Activated CD8-positive, alpha-beta T cell treated with anti-CD3 and anti-CD28 coated beads, Interleukin-2, amount 10 ng/mL, durations not matched to agents 7 days and 5 days (primary cell): Measurements from ENCODE around the gene RMI1. TPM values are rescaled to one million over a fixed set of nuclear protein-coding genes. Genes with fewer than 3 reads are reported as not detected.
"Not testable (repeated sequence)": the region's sequence is repeated elsewhere in the genome, so short reads cannot be mapped to it uniquely, and the experiment has no call there.

Source experiments
- ATAC-seq: fragments of 150-1000 bp; cut with Tn5 transposase; one replicate; pipeline ENCODE4 v1.10.0; 2021; ENCODE audit warnings: moderate library complexity
- CTCF ChIA-PET: fragments of 350-600 bp; sonication (Branson Sonifier 250); formaldehyde crosslinking; loops from one replicate; lab custom pipeline; 2021; ENCODE audit warnings: antibody characterized with exemption; lab: Charles Lee
- POLR2A ChIA-PET: fragments of 350-600 bp; sonication (Branson Sonifier 250); formaldehyde crosslinking; loops from one replicate; lab custom pipeline; 2021; ENCODE audit warnings: antibody characterized with exemption; lab: Charles Lee
- DNase-seq: peaks from one replicate; pipeline ENCODE4 v3.0.0-alpha.2; 2020
- H3K27ac Mint-ChIP-seq: one replicate; pipeline ENCODE4 v1.8.0; 2021; ENCODE audit warnings: mild to moderate bottlenecking, mixed read lengths
- H3K27me3 Mint-ChIP-seq: one replicate; pipeline ENCODE4 v1.8.0; 2021; ENCODE audit warnings: low read depth, mixed read lengths
- H3K36me3 Mint-ChIP-seq: one replicate; pipeline ENCODE4 v1.8.0; 2021; ENCODE audit warnings: low read depth, mixed read lengths
- H3K4me1 Mint-ChIP-seq: one replicate; pipeline ENCODE4 v1.8.0; 2021; ENCODE audit warnings: low read depth, mixed read lengths
- H3K4me3 Mint-ChIP-seq: one replicate; pipeline ENCODE4 v1.8.0; 2021; ENCODE audit warnings: mild to moderate bottlenecking, mixed read lengths
- H3K9me3 Mint-ChIP-seq: one replicate; pipeline ENCODE4 v1.8.0; 2022; ENCODE audit warnings: mixed read lengths; ENCODE audit not compliant: insufficient read depth
- total RNA-seq, 2 experiments: library from RNA; stranded (reverse); gene quantifications; one replicate each; pipeline ENCODE4 v1.2.3, GENCODE V29; 2021

Gene RMI1
- total RNA-seq, 2 experiments from 2014 or later: 23.3 to 23.6 TPM

DNA sequence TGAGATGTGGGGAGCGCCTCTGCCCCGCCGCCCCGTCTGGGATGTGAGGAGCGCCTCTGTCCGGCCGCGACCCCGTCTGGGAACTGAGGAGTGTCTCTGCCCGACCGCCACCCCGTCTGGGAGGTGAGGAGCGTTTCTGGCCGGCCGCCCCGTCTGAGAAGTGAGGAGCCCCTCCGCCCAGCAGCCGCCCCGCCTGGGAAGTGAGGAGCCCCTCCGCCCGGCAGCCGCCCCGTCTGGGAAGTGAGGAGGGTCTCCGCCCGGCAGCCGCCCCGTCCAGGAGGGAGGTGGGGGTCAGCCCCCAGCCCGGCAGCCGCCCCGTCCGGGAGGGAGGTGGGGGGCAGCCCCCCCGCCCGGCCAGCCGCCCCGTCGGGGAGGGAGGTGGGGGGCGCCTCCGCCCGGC lies 32.5 kb upstream of the RMI1 start:
- DNase-seq, H3K9me3 Mint-ChIP-seq, H3K4me3 Mint-ChIP-seq, H3K27me3 Mint-ChIP-seq, CTCF ChIA-PET, H3K4me1 Mint-ChIP-seq, H3K27ac Mint-ChIP-seq, POLR2A ChIA-PET, ATAC-seq: not testable (repeated sequence)
- H3K36me3 Mint-ChIP-seq: peaks cover 29% of the 10 kb centered on the region

GRCh38 chr9:83956086-83956435 lies 24.5 kb upstream of the RMI1 start:
- CTCF ChIA-PET: no interaction called here
- DNase-seq (peak; percentile 50), ATAC-seq (peak; percentile 68)
- H3K27ac Mint-ChIP-seq: peak overlapping the region; percentile 93
- POLR2A ChIA-PET: interaction anchor here (0.8 to 1.4 kb wide), 6 partner anchors 9 to 249 kb away, joined by 3 to 9 read pairs (median 3); partner anchors contain the start of genes HNRNPK and RMI1
- H3K36me3 Mint-ChIP-seq: peaks cover 10% of the 10 kb centered on the region
- H3K4me3 Mint-ChIP-seq: peak overlapping the region; percentile 96
- H3K4me1 Mint-ChIP-seq: peaks cover 20% of the 10 kb centered on the region
- H3K27me3 Mint-ChIP-seq: no peaks in the 10 kb centered on the region
- no peaks in the 10 kb centered on the region for H3K9me3 Mint-ChIP-seq

DNA sequence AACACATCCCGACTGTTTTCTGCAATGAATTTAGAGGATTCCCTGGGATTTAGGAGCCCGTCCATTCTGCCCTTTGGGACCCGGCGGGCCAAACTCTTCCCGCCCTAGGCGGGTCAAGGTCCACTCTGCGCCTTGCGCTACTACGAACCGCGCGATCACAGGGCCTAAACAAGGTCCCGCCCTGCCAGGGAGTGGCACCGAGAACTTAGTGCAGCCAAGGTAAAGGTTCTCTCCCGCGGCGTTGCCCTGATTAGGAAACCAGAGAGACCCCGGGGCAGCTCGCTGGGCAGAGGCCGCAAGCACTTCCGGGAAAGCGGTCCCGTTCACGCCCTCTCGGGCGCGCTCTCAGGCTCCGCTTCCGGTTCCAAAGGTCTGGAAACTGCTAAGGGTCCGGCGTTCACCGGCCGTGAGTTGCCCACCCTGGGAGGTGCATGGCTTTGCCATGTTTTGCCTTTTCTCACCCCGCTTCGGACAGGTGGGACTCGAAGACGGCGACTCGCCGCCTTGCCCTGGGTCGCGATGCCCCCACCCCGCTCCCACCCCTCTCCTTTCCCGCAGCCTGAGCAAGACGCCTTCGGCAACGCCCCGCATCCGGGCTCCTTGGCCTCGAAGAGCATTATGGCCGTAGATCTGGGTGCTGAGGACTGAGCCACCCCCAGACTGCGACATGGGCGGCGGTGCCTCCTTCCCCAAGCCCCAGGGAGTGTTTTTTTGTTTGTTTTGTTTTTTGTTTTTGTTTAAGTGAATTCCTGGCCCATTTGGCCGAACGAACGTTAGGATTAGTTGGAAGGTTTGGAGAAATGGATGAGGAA lies 24.0 kb upstream of the RMI1 start:
- peaks cover 10% of the 10 kb centered on the region for H3K36me3 Mint-ChIP-seq
- ChIA-PET CTCF (interaction anchor here (1.9 kb wide), 1 partner anchor 304 kb away, joined by 5 read pairs; no protein-coding TSS in a partner anchor), POLR2A (interaction anchor here (0.8 to 1.4 kb wide), 7 partner anchors 8 to 250 kb away, joined by 3 to 9 read pairs (median 3); partner anchors contain the start of genes HNRNPK and RMI1)
- H3K4me3 Mint-ChIP-seq: peak overlapping the region; percentile 96
- ATAC-seq (peak; percentile 82), DNase-seq (peak; percentile 72)
- no peaks in the 10 kb centered on the region for H3K9me3 Mint-ChIP-seq
- peaks cover 20% of the 10 kb centered on the region for H3K4me1 Mint-ChIP-seq
- H3K27me3 Mint-ChIP-seq: no peaks in the 10 kb centered on the region
- peak overlapping the region; percentile 93 for H3K27ac Mint-ChIP-seq

DNA sequence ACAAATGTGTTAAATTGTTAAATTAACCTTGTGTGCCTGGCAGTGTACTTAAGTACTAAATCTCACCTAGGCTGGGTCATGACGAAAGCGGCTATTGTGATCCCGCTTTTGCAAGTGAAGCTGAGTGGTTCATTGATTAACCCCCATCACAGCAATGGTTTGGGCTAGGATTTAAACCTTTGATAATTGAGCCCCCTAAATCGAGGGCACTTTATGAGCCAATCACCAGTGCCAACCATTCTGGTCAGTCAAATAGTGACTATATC lies 23.4 kb upstream of the RMI1 start:
- peak overlapping the region; percentile 93 for H3K27ac Mint-ChIP-seq
- H3K4me1 Mint-ChIP-seq: peaks cover 20% of the 10 kb centered on the region
- ATAC-seq (no peak), DNase-seq (no peak)
- H3K27me3 Mint-ChIP-seq: no peaks in the 10 kb centered on the region
- H3K4me3 Mint-ChIP-seq: peak overlapping the region; percentile 96
- POLR2A ChIA-PET: interaction anchor here (0.5 to 1.6 kb wide), 4 partner anchors 10 to 253 kb away, joined by 3 to 7 read pairs (median 4); partner anchors contain the start of genes RMI1 and UBQLN1
- H3K9me3 Mint-ChIP-seq: no peaks in the 10 kb centered on the region
- H3K36me3 Mint-ChIP-seq: peaks cover 10% of the 10 kb centered on the region
- CTCF ChIA-PET: interaction anchor here (0.6 to 1.9 kb wide), 2 partner anchors 304 to 338 kb away, joined by 3 to 5 read pairs; no protein-coding TSS in a partner anchor

DNA sequence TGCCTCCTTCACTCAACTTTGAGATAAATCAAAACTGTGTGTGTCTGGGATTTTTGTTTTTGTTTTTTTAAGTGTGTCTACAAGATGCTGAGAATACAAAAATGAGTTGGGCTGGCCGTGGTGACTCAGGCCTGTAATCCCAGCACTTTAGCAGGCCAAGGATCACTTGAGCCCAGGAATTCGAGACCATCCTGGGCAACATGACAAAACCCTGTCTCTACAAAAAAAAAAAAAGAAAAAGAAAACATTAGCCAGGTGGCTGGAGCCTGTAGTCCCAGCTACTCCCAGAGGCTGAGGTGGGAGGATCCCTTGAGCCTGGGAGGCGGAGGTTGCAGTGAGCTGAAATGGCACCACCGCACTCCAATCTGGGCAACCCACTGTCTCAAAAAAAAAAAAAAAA lies 21.5 kb upstream of the RMI1 start:
- Mint-ChIP-seq H3K27ac (no peak overlapping the region), H3K36me3 (peaks cover 10% of the 10 kb centered on the region), H3K27me3 (no peaks in the 10 kb centered on the region), H3K4me1 (peaks cover 20% of the 10 kb centered on the region), H3K4me3 (no peak overlapping the region), H3K9me3 (no peaks in the 10 kb centered on the region)
- CTCF ChIA-PET: no interaction called here
- ATAC-seq (no peak), DNase-seq (no peak)
- POLR2A ChIA-PET: interaction anchor here (1.2 to 1.5 kb wide), 2 partner anchors 9 to 17 kb away, joined by 3 to 7 read pairs; no protein-coding TSS in a partner anchor

- Mint-ChIP-seq H3K4me1 (peaks cover 12% of the 10 kb centered on the region), H3K27ac (no peak overlapping the region)
- POLR2A ChIA-PET: interaction anchor here (0.6 to 1.7 kb wide), 2 partner anchors 9 to 20 kb away, joined by 3 to 6 read pairs; partner anchors contain the start of genes HNRNPK and RMI1
These were observed 19.6 kb upstream of the RMI1 start for GRCh38 chr9:83960991-83961390.

DNA sequence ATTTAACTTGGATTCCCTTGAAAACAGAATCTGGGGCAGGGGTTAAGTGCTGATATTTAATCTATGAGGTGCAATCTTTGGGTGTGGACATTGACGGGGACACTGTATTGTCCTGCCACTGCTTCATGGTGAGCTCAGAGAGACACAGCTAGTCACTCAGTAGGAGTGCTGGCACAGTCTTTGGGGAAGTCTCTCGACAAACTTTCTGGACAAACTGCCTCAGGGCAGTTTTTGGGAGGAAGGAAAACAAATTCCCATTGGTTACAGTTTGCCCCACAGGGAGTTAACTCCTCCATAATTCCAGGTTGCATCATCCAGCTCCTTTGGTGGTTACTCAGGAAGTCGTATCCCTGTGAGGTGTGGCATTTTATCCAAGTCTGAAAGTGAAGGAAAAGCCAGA lies 18.4 kb upstream of the RMI1 start:
- no peak overlapping the region for H3K27ac Mint-ChIP-seq
- no peak overlapping the region for H3K4me3 Mint-ChIP-seq
- ATAC-seq (no peak), DNase-seq (no peak)
- H3K36me3 Mint-ChIP-seq: peaks cover 15% of the 10 kb centered on the region
- no peaks in the 10 kb centered on the region for H3K9me3 Mint-ChIP-seq
- ChIA-PET CTCF (interaction anchor here (1.3 to 1.5 kb wide), 2 partner anchors 10 to 299 kb away, joined by 4 to 5 read pairs; no protein-coding TSS in a partner anchor), POLR2A (interaction anchor here (0.8 to 4.3 kb wide), 5 partner anchors 10 to 351 kb away, joined by 3 to 30 read pairs (median 5); partner anchors contain the start of genes HNRNPK, KIF27 and RMI1)
- peaks cover 2% of the 10 kb centered on the region for H3K4me1 Mint-ChIP-seq
- no peaks in the 10 kb centered on the region for H3K27me3 Mint-ChIP-seq

More at GRCh38 chr9:83960991-83961390, 19.6 kb upstream of the RMI1 start:
- ATAC-seq (no peak), DNase-seq (no peak)
- peaks cover 8% of the 10 kb centered on the region for H3K36me3 Mint-ChIP-seq
- no peaks in the 10 kb centered on the region for H3K27me3 Mint-ChIP-seq
- H3K9me3 Mint-ChIP-seq: no peaks in the 10 kb centered on the region
- CTCF ChIA-PET: interaction anchor here (0.9 to 1.5 kb wide), 2 partner anchors 24 to 300 kb away, joined by 3 to 4 read pairs; no protein-coding TSS in a partner anchor
- H3K4me3 Mint-ChIP-seq: no peak overlapping the region

- peak; percentile 7 for ATAC-seq
- POLR2A ChIA-PET: interaction anchor here (1.3 to 4.3 kb wide), 3 partner anchors 7 to 15 kb away, joined by 4 to 30 read pairs (median 20); partner anchors contain the start of genes HNRNPK and RMI1
- H3K9me3 Mint-ChIP-seq: no peaks in the 10 kb centered on the region
These were observed 15.6 kb upstream of the RMI1 start for GRCh38 chr9:83964973-83965349.

GRCh38 chr9:83965350-83966208 lies 15.0 kb upstream of the RMI1 start:
- CTCF ChIA-PET: interaction anchor here (0.8 kb wide), 1 partner anchor 28 kb away, joined by 3 read pairs; no protein-coding TSS in a partner anchor
- Mint-ChIP-seq H3K9me3 (no peaks in the 10 kb centered on the region), H3K27me3 (no peaks in the 10 kb centered on the region), H3K4me1 (peaks cover 4% of the 10 kb centered on the region), H3K27ac (no peak overlapping the region), H3K36me3 (peaks cover 46% of the 10 kb centered on the region), H3K4me3 (no peak overlapping the region)
- no peak for DNase-seq
- ATAC-seq: peak; percentile 24
- POLR2A ChIA-PET: interaction anchor here (1.3 to 4.3 kb wide), 2 partner anchors 9 to 14 kb away, joined by 4 to 30 read pairs; partner anchors contain the start of genes HNRNPK and RMI1

More at GRCh38 chr9:83964973-83965349, 15.6 kb upstream of the RMI1 start:
- no peak overlapping the region for H3K4me3 Mint-ChIP-seq
- CTCF ChIA-PET: interaction anchor here (0.8 to 1.2 kb wide), 3 partner anchors 13 to 28 kb away, joined by 3 read pairs; partner anchors contain the start of genes HNRNPK and RMI1
- peaks cover 40% of the 10 kb centered on the region for H3K36me3 Mint-ChIP-seq
- H3K27ac Mint-ChIP-seq: peak overlapping the region; percentile 37
- no peaks in the 10 kb centered on the region for H3K27me3 Mint-ChIP-seq
- no peak for DNase-seq
- peaks cover 3% of the 10 kb centered on the region for H3K4me1 Mint-ChIP-seq

DNA sequence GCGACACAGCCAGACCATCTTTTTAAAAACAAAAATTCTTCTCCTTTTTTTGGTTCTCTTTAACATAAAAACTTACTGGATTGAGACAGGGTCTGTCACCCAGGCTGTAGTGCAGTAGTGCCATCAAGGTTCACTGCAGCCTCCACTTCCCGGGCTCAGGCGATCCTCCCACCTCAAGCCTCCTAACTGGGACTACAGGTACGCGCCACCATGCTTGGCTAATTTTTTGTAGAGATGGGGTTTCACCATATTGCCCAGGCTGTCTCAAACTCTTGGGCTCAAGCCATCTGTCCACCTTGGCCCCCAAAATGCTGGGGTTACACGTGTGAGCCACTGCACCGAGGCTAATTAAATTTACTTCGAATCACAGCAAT lies 14.4 kb upstream of the RMI1 start:
- Mint-ChIP-seq H3K4me1 (peaks cover 7% of the 10 kb centered on the region), H3K36me3 (peaks cover 53% of the 10 kb centered on the region), H3K27ac (peak overlapping the region; percentile 28), H3K27me3 (no peaks in the 10 kb centered on the region), H3K4me3 (no peak overlapping the region), H3K9me3 (no peaks in the 10 kb centered on the region)
- ChIA-PET POLR2A (interaction anchor here (1.0 to 4.3 kb wide), 3 partner anchors 9 to 14 kb away, joined by 7 to 30 read pairs (median 7); partner anchors contain the start of genes HNRNPK and RMI1), CTCF (no interaction called here)
- DNase-seq (no peak), ATAC-seq (peak; percentile 6)

GRCh38 chr9:83967073-83967472 lies 13.5 kb upstream of the RMI1 start:
- peaks cover 16% of the 10 kb centered on the region for H3K4me1 Mint-ChIP-seq
- no peaks in the 10 kb centered on the region for H3K9me3 Mint-ChIP-seq
- ChIA-PET POLR2A (interaction anchor here (0.7 to 1.7 kb wide), 4 partner anchors 9 to 14 kb away, joined by 5 to 9 read pairs (median 7); partner anchors contain the start of genes HNRNPK and RMI1), CTCF (interaction anchor here (0.9 kb wide), 1 partner anchor 349 kb away, joined by 3 read pairs; no protein-coding TSS in a partner anchor)
- DNase-seq: no peak
- H3K36me3 Mint-ChIP-seq: peaks cover 61% of the 10 kb centered on the region
- ATAC-seq: no peak
- H3K27ac Mint-ChIP-seq: no peak overlapping the region
- no peak overlapping the region for H3K4me3 Mint-ChIP-seq
- H3K27me3 Mint-ChIP-seq: no peaks in the 10 kb centered on the region
